Large intestine (tissue), 3 donors: ENCODE measurements around the gene ASB13. TPM values are rescaled to one million over a fixed set of nuclear protein-coding genes. Genes with fewer than 3 reads are reported as not detected.

Experiments
- DNase-seq, 2 donors: peaks; one replicate each; pipeline versions ENCODE4 v3.0.0 to v3.0.0-alpha.2; 2013
- H3K27ac ChIP-seq: one replicate; pipeline ENCODE4 v1.5.1; 2013; ENCODE audit warnings: low read length
- H3K27me3 ChIP-seq: 2 replicates; pipeline ENCODE4 v1.6.1; 2013; ENCODE audit warnings: low read length; ENCODE audit not compliant: control insufficient read depth, insufficient read depth
- H3K36me3 ChIP-seq: 2 replicates; pipeline ENCODE4 v1.6.1; 2013; ENCODE audit warnings: low read length; ENCODE audit not compliant: control insufficient read depth, insufficient read depth
- H3K4me1 ChIP-seq: one replicate; pipeline ENCODE4 v1.6.1; 2013; ENCODE audit warnings: low read length; ENCODE audit not compliant: control insufficient read depth, insufficient read depth
- H3K4me3 ChIP-seq: one replicate; pipeline ENCODE4 v1.5.1; 2013; ENCODE audit warnings: low read length
- H3K9me3 ChIP-seq: one replicate; pipeline ENCODE4 v1.6.1; 2013; ENCODE audit warnings: mild to moderate bottlenecking, low read depth, low read length, moderate library complexity; ENCODE audit not compliant: control insufficient read depth
- WGBS: methylation state at CpG from one replicate; pipeline ENCODE4 v1.1.5; 2013; ENCODE audit warnings: low lambda C conversion rate; ENCODE audit not compliant: insufficient coverage; 5-methylcytosine and 5-hydroxymethylcytosine counted together
- polyA plus RNA-seq: library from polyadenylated mRNA; unstranded; fragments of 120-200 nt; gene quantifications from one replicate; pipeline ENCODE4 v1.2.1, GENCODE V29; 2013

ASB13 gene
- polyA plus RNA-seq, 1 donor: 29.9 TPM

DNA sequence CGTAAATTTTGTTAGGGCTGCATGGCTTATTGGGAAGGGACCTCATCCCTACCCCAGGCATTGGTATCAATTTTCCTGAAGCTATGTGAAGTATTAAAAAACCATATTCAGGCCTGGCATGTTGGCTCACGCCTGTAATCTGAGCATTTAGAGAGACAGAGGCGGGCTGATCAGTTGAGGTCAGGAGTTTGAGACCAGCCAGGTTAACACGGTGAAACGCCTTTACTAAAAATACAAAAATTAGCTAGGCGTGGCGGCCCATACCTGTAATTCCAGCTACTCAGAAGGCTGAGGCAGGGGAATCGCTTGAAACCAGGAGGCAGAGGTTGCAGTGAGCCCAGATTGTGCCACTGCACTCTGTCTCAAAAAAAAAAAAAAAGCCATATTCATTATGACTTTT lies 25.4 kb upstream of the ASB13 start:
- no peak overlapping the region for H3K4me3 ChIP-seq
- H3K9me3 ChIP-seq: no peaks in the 10 kb centered on the region
- no peak overlapping the region for H3K27ac ChIP-seq
- H3K27me3 ChIP-seq: no peaks in the 10 kb centered on the region
- DNase-seq: no peak
- H3K4me1 ChIP-seq: peaks cover 10% of the 10 kb centered on the region
- no peaks in the 10 kb centered on the region for H3K36me3 ChIP-seq
- no CpG with 5 or more reads among the region's 8 CpGs for WGBS

DNA sequence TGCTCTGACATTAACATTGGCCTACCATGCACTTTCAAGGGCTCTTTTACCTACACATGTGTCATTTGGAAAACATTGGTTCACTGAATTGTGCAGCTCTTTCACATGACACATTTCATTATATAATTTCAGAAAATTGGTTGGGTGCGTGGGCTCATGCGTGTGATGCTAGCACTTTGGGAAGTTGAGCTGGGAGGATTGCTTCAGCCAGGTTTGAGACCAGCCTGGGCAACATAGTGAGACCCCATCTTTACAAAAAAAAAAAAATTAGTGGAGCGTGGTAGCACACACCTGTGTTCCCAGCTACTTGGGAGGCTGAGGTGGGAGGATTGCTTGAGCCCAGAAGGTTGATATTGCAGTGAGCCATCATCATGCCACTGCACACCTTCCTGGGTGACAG lies 22.2 kb upstream of the ASB13 start:
- Histone ChIP-seq H3K27me3 (no peaks in the 10 kb centered on the region), H3K4me3 (no peak overlapping the region), H3K9me3 (no peaks in the 10 kb centered on the region), H3K36me3 (no peaks in the 10 kb centered on the region), H3K4me1 (peaks cover 10% of the 10 kb centered on the region), H3K27ac (no peak overlapping the region)
- no CpG with 5 or more reads among the region's 3 CpGs for WGBS
- DNase-seq: no peak

DNA sequence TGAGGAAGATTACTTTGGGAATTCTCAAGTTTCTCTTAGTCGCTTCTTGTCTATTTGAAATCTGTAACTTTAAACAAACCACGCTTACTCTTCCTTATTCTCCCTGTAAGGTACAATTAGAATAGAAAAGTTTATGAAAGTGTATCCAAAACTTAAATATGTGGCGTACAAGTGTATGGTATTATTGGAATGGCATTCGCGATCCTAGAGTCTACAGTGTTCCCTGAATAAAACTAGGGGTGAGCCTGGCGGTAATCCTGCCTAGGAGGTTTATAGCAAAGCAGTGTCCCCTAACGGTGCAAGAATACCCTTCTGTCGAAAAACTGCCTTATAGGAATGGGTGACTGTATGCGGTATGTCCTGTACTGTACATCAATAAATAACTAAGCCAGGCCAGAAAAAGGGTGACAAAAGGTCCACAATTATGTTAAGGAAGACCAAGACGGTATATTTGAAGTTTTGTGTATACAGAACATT lies 19.4 kb upstream of the ASB13 start:
- no peak for DNase-seq
- no peaks in the 10 kb centered on the region for H3K4me1 ChIP-seq
- no peaks in the 10 kb centered on the region for H3K27me3 ChIP-seq
- peak overlapping the region; percentile 69 for H3K27ac ChIP-seq
- peak overlapping the region; percentile 81 for H3K4me3 ChIP-seq
- H3K9me3 ChIP-seq: no peaks in the 10 kb centered on the region
- no peaks in the 10 kb centered on the region for H3K36me3 ChIP-seq
- WGBS: 19% methylated on average over 5 of the region's 10 CpGs

DNA sequence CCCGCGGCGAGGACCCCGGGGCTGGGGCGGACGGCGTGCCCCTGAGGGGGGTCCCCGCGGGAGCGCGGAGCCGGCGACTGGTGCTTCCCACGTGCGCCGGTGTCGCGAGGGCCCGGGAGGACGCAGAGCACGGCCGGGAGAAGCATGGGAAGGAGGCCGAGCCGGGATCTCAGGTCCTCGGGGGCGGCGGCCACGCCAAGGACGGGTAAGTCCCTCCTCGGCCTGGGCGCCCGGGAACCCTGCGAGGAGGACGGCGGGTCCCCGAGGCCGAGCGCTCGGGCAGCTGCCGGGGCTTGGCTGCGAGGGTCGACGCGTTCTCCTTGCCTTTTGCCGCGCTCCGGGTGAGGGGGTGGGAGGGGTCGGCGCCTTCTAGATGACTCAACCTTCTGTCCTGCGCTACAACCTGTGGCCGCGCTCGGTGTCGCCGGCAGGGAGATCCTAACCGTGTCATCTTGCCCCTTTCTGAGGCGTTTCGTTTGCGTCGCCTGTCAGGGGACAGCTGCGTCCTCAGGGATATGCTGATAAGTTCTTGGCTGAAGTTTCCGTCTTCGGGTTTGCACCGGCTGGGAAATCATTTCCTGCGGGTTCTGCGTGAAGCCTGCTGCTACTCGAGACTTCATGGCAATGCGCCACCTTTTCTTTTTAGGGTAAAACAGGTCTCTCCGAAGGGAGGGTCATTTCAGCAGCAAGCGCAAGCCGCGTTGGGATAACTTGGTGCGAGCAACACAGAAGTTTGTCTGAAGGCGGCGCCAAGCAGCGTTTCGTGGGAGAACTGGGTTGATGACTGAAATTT lies 18.8 kb upstream of the ASB13 start:
- peak overlapping the region; percentile 69 for H3K27ac ChIP-seq
- no peaks in the 10 kb centered on the region for H3K27me3 ChIP-seq
- DNase-seq: peak; percentile 50 to 72
- no CpG with 5 or more reads among the region's 77 CpGs for WGBS
- H3K4me3 ChIP-seq: peak overlapping the region; percentile 81
- no peaks in the 10 kb centered on the region for H3K36me3 ChIP-seq
- no peaks in the 10 kb centered on the region for H3K4me1 ChIP-seq
- H3K9me3 ChIP-seq: no peaks in the 10 kb centered on the region

DNA sequence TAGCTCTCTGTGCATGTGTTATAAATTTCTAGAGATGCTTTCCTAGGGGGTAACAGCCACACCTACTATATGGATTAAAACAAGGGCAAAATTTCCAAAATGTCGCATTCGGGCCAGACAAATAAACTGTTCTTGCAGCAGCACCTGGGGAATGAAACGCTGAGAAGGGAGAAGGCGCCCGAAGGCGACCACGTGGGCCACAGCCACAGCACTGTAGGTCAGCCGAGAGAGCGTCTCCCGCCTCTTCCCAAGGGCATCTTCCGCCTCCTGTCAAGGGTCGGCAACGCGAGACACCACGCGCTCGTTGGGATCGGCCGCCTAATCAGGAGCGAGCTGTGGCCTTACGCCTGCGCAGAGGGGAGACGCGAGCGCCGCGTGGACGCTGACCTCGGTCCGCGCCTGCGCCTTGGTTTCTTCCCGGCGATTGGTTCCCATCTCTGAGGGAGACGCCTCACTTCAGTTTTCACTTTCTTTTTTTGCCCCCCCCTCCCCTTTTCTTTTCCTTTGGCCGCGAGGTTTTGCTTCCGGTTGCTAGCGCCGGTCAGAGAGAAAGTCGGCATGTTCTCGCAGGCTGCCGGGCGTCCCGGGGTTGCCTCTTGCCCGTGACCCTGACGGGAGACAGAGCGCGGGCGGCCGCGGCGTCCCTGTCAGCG lies 18.0 kb upstream of the ASB13 start, which contains the start of gene TASOR2:
TSS of gene TASOR2 (plus strand) at position 521 of the 653 bp plus-strand sequence. CDS start 35,805 bp downstream, outside the sequence.
- peak within 1 kb of the TSS; percentile 69 for H3K27ac ChIP-seq
- no peaks in the 10 kb centered on the region for H3K36me3 ChIP-seq
- no peaks in the 10 kb centered on the region for H3K4me1 ChIP-seq
- H3K4me3 ChIP-seq: peak within 1 kb of the TSS; percentile 81
- no CpG with 5 or more reads among the region's 54 CpGs for WGBS
- H3K27me3 ChIP-seq: no peaks in the 10 kb centered on the region
- DNase-seq: peak; percentile 99
- H3K9me3 ChIP-seq: no peaks in the 10 kb centered on the region

DNA sequence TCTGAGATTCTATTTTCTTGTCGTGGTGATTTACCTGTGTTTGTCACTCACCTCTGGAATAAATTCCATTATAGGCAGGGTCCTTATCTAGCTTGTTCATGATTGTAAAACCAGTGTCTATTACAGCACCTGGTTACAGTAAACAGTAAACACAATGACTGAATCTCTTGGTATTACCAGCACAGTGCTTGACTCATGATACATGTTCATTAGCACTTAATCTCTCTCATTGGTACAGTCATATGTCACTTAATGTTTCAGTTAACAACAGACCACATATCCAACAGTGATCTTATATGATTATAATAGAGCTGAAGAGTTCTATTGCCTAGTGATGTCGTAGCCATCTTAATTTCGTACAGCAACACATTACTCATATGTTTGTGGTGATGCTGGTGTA lies 16.7 kb upstream of the ASB13 start:
- no CpG with 5 or more reads among the region's 3 CpGs for WGBS
- no peak for DNase-seq
- Histone ChIP-seq H3K27ac (no peak overlapping the region), H3K27me3 (no peaks in the 10 kb centered on the region), H3K9me3 (no peaks in the 10 kb centered on the region), H3K36me3 (no peaks in the 10 kb centered on the region), H3K4me3 (no peak overlapping the region), H3K4me1 (no peaks in the 10 kb centered on the region)

DNA sequence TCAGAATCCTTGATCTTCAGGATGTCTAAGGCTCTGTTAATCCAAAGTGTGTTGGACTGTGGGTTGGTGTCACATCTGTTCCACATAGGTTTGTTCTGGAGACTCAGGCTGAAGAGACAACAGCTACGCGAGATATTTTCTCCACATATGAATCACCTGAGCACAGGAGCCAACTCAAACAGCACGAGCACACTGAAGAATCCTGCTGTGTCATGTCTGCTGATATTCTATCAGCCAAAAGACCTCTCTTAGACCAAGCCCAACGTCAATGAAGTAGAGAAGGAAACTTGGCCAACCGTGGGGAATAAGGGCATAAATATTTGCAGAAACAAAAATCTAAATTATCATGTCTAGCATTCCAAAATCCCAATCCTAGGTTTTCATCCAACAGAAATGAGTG lies 15.5 kb upstream of the ASB13 start:
- H3K4me1 ChIP-seq: no peaks in the 10 kb centered on the region
- no CpG with 5 or more reads among the region's 5 CpGs for WGBS
- DNase-seq: no peak
- H3K27me3 ChIP-seq: no peaks in the 10 kb centered on the region
- H3K27ac ChIP-seq: no peak overlapping the region
- no peaks in the 10 kb centered on the region for H3K36me3 ChIP-seq
- H3K4me3 ChIP-seq: no peak overlapping the region
- H3K9me3 ChIP-seq: no peaks in the 10 kb centered on the region

DNA sequence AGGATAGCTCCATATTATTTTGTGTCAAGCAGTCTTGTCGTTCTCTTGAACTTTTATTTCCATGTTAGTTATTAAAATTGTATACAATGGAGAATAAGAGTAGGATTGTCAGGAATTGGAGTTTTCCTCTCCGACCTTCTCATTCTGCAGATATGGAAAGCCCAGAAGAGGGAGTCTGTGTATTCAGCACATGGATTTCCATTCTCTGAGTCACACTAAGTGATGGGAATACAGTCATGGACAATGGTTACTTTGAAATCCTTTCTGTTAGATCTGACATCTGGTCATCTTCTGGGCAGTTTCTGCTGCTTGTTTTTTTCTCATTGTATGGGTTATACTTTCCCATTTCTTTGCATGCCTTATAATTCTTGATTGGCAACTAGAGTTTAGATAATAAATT lies 13.2 kb upstream of the ASB13 start:
- 100% methylated on average over 1 of the region's 2 CpGs for WGBS
- no peak overlapping the region for H3K27ac ChIP-seq
- H3K4me3 ChIP-seq: no peak overlapping the region
- no peaks in the 10 kb centered on the region for H3K27me3 ChIP-seq
- no peaks in the 10 kb centered on the region for H3K4me1 ChIP-seq
- no peak for DNase-seq
- no peaks in the 10 kb centered on the region for H3K9me3 ChIP-seq
- no peaks in the 10 kb centered on the region for H3K36me3 ChIP-seq

DNA sequence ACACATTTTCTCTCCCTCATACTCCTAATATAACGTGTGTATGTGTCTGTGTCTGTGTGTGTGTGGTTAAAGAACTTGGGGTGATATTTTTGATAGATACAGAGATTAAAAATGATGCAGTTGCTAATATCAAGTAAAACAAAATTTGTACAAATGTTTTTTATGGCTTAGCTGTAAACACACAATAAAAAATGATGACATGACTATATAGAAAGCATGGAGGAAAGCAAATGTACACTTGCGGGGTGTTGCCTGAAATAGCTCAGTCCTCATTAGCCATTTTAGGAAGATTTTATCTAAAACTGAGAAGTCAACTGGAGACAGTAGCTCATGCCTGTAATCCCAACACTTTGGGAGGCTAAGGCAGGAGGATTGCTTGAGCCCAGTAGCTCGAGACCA lies 12.6 kb upstream of the ASB13 start:
- DNase-seq: no peak
- no peaks in the 10 kb centered on the region for H3K4me1 ChIP-seq
- WGBS: 60% methylated on average over 1 of the region's 3 CpGs

DNA sequence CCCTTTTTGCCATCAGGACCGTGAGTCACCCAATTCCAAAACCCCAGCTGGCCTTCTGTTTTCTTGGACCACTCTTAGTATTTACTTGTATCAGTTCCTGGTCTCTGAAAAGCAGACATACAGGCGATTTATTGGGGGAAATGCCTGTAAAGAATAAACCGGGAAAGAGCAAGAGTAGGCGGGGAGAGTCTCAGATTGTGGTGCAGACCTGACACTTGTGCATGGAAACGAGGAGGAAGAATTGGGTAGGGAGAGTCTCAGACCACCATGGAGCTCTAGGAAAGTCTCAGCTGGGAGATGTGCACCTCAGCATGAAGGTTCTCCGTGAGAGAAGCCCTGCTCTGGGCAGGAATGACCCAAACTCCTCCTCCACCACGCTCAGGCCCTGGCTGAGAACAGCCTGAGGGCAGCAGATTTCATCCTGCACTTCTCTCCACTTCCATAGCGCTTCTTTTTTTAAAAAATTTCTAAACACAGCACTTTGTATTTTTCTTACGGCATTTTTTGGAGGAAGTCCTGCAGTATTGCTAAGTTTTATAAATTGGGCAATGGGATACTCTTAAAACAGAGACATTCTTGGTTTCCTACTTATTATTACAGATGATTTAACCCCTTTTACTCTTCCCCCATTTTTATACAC lies 12.1 kb upstream of the ASB13 start:
- WGBS: 92% methylated on average over 2 of the region's 9 CpGs
- Histone ChIP-seq H3K9me3 (no peaks in the 10 kb centered on the region), H3K27me3 (no peaks in the 10 kb centered on the region), H3K4me3 (no peak overlapping the region), H3K27ac (no peak overlapping the region), H3K4me1 (no peaks in the 10 kb centered on the region), H3K36me3 (no peaks in the 10 kb centered on the region)
- no peak for DNase-seq

More for the DNA sequence above, 12.6 kb upstream of the ASB13 start:
- Histone ChIP-seq H3K36me3 (no peaks in the 10 kb centered on the region), H3K9me3 (no peaks in the 10 kb centered on the region), H3K4me3 (no peak overlapping the region), H3K27me3 (no peaks in the 10 kb centered on the region), H3K27ac (no peak overlapping the region)
